ENCODE results near the gene GBX2.

Gene GBX2

GRCh38 chr2:236168110-236169080, at the start of gene GBX2:
GBX2 (minus strand) TSS chr2:236168386; CDS start chr2:236167971, 415 bp downstream.
- DNase-seq: no peak

DNA sequence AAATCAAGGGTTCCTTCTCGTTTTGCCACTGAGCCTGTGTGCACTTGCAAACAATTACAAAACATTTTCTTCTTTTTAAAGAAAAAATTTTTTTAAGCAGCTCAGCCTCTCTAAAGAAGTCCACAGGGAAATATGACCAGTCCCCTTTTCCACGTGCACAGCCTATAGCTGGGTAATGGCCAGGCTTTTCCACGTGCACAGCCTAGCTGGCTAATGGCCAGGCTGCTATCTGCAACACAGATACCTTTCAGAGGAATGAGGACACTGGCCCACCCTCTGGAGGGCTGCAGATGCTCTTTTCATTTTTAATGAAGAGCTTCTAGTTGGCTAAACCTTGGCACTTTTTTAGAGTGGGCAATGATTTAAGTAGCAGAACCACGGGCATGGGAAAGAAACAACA, 49.7 kb upstream of the GBX2 start:
- DNase-seq: no peak

- DNase-seq: no peak
Measured at GRCh38 chr2:236216711-236217110, 48.5 kb upstream of the GBX2 start.

DNA sequence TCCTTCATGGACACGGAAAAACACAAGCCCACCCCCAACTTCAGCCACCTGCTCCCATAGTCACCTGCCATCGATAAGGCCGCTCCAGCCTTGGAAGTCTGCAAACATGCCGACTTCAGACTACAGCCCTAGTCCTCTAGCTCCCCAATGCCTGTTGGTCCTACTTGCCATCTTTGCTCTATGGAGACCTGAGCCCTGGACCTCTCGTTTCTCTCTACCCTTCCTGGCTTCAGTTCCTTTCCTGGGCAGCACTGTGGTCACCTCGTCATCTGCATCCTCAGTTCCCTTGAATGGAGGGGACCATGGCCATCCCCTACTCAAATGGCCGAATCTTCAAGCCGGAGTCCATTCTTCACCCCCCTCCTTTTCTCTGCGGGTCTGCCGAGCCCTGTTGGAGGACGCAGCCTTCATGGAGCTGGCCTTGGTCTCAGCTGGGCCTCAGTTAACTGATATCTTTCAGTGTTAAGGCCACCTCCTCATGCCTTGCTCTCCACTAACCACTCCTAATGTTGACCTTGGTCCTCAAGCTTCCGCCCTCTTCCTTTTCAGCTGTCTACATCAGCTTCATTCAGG, 47.7 kb upstream of the GBX2 start:
- no peak for DNase-seq

- DNase-seq: no peak
Measured at GRCh38 chr2:236215196-236215595, 47.0 kb upstream of the GBX2 start.

DNA sequence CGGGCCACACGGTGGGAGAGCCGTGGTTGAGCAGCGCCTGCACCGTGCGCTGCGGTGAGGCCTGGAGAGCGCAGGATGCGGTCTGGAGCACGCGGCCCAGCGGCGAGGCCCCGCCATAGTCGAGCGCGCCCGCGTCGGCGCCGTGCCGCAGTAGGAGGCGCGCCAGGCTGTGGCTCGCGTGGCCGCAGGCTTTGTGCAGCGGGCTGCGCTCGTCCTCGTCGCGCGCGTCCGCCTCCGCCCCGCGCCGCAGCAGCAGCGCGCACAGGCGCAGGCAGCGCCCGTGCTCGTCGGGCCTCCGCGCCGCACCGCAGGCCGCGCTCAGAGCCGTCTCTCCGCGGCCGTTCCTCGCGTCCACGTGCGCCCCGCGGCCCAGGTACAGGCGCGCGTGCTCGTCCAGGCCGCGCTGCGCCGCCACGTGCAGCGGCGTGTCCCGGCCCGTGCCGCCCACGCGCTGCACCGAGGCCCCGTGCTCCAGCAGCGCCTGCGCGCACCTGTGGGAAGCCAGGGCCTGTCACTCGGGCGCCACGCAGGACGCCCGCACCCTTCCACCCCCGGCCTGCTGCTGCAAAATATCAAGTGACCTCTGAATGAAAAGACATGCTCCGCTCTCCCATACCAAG, 46.3 kb upstream of the GBX2 start:
- no peak for DNase-seq

DNA sequence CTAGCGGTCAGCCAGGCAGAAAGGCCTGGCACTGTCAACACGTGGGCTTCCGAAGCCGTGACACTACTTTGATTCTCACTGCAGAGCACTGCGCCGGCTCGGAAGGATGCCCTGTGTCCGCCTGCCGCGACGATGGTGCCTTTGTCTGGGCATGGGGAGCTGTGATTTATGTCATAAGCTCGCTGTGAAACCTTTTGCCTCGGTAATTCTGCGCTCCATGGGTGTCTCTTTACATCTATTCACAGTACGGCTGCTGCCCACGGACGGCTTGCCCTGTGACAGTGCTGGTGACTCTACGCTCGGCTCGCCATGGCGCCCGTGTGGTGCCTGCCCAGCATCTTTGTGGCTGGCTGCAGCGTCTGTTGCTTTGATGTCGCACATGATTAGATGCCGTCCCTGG, 43.1 kb upstream of the GBX2 start:
- DNase-seq: no peak

- DNase-seq: no peak
Measured at GRCh38 chr2:236210536-236210935, 42.4 kb upstream of the GBX2 start.

DNA sequence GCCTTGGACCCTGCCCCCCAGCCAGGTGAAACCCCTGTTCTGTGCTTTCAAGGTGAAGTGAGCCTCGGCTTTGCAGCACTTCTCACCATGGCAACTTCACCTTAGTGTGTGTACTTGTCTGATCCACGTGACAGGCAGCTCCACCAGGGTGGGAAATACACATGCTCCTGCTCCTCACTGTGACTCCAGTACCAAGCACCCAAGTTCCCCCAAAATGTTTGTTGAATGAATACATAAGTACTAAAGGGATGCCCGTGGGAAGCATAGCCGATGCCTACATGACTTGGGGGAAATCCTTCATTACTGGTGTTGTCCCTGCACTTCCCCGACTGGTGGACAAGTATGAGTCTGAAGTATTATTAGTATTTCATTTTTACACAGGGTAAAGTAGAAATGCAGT, 41.8 kb upstream of the GBX2 start:
- DNase-seq: no peak

GRCh38 chr2:236209535-236209934, 41.3 kb upstream of the GBX2 start:
- DNase-seq: no peak

DNA sequence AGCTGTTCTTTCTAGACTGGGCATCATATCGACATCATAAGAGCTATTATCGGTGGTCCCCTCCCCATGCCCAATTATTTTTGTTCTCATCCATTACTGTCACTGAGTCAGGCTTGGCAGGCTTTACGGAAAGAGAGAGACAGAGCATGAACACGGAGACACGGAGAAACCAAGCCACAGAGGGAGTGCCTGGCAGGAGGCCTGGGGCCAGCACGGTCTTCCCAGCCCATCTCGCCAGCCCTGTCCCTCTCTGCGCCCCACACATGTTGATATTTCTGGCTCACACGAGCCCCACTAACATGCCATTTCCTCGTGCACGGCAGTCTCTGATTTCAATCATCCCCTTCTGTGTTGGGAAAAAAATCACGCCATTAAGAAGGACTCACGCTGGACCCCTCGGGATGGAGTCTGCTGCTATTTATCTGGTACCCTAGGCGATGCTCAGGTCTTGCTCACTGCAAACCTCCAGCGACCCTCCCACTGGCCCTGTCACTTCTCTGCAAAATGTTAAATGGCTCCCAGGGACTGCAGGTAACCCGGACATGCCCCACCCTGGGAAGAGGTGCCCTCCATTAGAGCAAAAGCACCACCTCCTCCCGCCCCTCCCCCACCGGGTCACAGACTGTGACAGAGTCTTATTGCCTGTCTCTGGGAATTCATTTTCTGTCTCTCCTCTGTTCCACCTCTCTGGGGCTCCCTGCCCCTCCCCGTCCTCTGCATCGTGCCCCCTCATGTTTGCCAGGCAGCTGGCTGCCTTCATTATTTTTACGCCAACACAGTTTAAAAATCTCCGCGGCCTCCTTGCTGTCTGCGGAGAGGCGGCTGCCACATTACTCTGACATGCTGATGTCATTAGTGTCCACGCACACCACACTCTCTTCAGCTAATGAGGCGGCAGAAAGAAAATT, 40.1 kb upstream of the GBX2 start:
- DNase-seq: no peak

- no peak for DNase-seq
Measured at GRCh38 chr2:236207472-236207871, 39.3 kb upstream of the GBX2 start.

DNA sequence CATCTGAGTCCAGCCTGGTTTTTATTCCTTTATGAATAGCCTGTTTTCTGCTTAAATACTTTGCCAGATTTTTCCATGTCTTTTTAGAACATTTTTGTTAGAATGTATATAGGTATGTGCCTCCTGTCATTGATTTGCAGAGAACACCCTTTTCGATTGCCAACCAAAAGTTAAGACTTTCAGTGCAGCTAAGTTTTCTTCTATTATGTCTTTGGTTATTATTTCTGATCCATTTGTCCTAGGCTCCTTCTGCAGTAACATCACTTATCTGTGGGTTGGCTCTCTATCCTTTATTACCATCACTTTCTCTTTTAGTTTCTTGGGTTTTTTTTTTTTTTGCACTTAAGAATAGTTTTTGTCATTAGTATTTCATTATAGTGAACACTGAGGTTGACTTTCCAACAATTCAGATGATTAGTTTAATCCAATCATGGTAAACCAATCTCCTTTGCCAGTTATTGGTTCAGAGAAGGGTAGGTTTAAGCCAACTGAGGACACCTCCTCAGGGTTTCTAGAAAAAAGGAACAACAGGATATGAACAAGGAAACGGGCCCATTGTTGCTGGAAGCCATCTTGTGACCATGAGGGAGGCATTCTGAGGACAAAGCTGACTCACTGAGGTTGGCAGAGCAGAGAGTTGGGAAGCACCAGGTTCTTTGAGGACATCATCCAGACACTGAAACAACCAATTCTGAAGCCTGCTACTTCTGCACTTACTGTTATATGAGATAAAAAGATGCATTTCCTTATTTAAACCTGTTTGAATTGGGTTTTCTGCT, 37.9 kb upstream of the GBX2 start:
- DNase-seq: no peak

- DNase-seq: no peak
Measured at GRCh38 chr2:236204953-236205352, 36.8 kb upstream of the GBX2 start.

DNA sequence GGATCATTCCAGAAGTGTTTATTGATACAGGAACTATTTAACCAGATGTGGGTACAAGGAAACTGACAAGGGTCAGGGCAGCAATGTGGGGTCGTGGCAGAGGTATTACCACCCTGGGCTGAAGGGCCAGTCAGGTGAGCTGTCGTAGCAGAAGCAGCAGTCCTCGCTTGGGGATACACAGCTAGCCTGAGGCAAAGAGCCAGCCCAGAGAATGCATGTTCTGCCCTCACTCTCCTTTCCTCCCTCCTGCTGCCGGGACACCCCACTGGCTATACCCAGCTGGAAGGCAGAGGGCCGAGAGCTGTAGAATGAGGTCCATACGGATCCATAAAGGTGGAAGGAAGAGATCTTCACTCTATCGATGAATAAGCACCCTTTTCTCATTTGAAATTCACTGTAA, 32.2 kb upstream of the GBX2 start:
- no peak for DNase-seq

DNA sequence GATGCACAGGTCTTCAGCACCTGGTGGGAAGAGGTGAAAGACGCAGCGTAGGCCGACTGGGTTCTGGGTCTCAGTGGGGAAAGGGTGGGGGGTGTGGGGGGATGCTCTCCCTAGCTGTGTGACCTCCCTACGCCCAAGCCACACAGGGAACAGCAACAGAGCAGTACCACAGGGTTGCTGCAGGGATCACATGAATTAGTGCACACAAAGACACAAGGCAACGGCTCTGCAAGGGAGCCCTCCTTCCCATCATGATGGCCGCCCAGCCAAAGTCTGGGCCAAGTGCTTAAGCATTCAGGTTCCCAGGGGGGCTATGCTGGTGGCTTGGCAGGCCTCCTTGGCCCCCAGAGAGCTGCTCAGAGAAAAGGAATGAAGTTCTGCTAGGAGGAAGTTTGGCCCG, 28.2 kb upstream of the GBX2 start:
- DNase-seq: no peak

GRCh38 chr2:236195726-236196125, 27.5 kb upstream of the GBX2 start:
- DNase-seq: no peak

GRCh38 chr2:236194786-236195185, 26.6 kb upstream of the GBX2 start:
- no peak for DNase-seq

DNA sequence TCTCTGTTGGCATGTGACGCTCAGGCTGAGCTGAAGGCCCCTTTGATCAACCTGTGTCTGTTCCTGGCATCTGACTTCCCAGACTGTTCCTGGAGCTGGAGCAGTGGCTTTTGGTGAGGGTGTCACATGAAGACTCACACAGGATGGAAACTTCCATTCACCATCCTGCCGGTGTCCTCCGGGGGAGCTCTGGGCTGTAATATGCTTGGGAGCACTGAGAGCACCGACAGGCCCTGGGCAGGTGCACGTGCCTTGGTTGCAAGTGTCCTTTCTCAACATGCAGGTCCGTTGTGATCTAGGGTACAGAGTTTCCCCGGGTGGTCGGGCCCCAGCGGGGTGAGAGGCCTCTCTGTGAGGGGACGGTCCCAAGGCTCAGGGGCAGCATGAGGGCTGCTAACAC, 24.8 kb upstream of the GBX2 start:
- DNase-seq: no peak

GRCh38 chr2:236190674-236191073, 22.5 kb upstream of the GBX2 start:
- no peak for DNase-seq

- no peak for DNase-seq
Measured at GRCh38 chr2:236184701-236185100, 16.5 kb upstream of the GBX2 start.

- no peak for DNase-seq
Measured at GRCh38 chr2:236180831-236181453, 12.8 kb upstream of the GBX2 start.

All from activated naive CD4-positive, alpha-beta T cell treated with anti-CD3 and anti-CD28 coated beads, Interleukin-2, amount 50 U/mL, for 16 hours (primary cell).